Left renal cortex interstitium (tissue), 4 donors: ENCODE data around the gene ANP32A. TPM values are rescaled to one million over a fixed set of nuclear protein-coding genes. Genes with fewer than 3 reads are reported as not detected.

Experiments
- DNase-seq, 4 donors: peaks; one replicate each; pipeline ENCODE4 v3.0.0-alpha.2; 2013; ENCODE audit warnings: low read depth in 4 of 4, low spot score in 2 of 4, missing footprints in 1 of 4
- polyA plus RNA-seq, 4 donors: library from polyadenylated mRNA; unstranded; fragments of 120-200 nt; gene quantifications; one replicate each; pipeline ENCODE4 v1.2.1, GENCODE V29; 2013; ENCODE audit not compliant: insufficient read length in 4 of 4

Gene ANP32A
- polyA plus RNA-seq, 4 donors: 277 to 301 (median 286) TPM

DNA sequence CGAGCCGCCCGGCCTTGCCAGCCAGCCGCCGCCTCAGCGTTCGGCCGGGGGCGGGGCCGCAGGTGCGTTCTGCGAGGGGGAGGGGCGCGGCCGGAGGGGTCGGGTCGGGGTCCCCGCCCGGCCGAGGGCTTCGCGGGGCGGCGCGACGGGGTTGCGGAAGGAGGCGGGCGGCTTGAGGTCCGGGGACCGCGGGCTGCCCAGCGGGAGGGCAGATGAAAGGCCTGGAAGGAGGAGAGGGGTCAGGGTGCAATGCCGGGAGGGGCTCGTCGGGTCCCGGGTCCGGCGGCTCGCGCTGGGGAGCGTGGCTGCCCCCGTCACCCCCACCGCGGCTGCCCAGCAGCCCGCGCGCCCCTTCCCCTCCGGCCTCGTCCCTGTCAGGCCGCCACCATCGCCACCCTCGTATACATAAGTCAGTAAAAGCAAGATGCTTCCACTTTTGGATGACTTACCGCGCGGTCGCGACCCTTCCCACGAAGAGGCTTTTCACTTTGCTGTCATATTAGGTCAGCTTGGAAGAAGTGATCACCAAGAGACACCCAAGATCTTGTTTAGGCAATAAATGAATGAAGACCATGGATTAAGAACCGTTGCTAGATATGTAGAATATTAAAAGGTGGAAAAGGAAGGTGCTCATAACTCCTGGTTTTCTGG is 620 bp upstream of the ANP32A start:
- DNase-seq: no peak

DNA sequence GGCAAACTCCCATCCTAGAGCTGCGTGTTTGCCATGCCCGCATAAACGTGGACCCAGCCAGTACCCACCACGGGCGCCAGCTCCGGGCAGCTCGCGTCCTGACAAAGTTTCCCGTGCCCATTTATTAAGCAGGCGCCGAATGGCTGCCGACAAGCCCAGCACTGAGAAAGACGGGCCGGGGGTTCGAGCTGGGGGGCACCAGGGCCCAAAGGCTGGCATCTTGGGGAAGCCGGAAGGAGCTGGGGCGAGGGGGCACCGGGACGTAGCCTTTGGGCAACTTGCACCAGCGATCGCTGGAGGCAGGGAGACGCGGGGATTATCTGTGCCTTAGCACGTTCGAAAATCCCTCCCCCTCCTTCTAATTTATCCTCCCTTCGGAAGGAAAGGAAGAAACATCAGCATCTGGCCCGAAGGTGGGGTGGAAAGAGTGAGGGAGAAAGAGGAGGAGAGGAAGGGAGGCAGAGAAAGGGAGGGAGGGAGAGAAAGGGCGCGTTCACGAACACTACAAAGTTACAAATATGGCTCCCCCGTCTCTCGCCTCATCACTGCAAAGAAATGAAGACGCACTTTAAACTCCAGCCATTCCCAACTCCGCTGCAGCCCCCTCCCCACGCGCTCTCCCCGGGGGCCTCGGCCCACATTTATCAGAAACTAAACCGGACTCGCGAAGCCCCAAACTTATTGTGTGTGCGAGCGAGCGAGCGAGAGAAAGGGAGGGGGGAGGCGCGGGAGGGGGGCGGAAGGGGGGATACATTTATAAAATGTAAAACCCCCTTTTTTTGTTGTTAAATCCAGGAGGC is 1.0 kb downstream of the ANP32A start:
- peak in 3 of 4 donors; percentile 61 to 72 (median 68) for DNase-seq

DNA sequence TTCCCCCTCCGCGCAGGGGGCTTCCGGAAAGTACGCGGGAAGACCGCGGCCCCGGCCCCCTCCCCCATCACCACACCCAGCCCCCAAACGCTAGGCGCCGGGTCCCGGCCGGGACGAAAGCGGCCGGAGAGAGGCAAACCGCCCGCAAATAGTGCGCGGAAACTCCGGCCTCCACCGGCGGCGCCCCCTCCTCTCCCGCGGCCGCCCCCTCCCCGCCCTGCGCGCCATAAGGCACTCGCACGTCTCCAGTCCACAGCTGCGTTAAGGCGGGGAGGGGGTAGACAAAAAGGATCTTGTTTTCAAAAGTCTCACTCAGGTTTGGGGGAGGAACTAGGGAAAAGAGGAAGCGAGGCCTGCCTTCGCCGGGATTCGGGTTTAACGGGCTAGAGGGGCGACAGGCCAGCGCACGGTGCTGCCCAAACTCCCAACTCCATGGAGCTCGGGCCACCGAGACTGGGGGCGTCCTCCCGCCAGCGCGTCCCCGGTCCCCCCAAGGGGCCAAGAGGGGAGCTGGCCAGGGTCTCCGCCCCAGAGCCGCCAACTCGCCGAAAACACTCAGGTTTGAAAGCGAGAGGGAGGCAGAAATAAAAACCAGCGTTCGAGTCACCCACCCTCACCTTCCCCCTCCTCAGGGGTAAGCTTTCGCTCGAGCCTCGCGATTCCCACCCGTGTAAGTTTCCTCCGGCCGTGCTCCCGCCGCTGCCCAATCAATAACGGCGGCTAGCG is 1.8 kb downstream of the ANP32A start:
- peak in 2 of 4 donors; percentile 55 to 59 for DNase-seq

DNA sequence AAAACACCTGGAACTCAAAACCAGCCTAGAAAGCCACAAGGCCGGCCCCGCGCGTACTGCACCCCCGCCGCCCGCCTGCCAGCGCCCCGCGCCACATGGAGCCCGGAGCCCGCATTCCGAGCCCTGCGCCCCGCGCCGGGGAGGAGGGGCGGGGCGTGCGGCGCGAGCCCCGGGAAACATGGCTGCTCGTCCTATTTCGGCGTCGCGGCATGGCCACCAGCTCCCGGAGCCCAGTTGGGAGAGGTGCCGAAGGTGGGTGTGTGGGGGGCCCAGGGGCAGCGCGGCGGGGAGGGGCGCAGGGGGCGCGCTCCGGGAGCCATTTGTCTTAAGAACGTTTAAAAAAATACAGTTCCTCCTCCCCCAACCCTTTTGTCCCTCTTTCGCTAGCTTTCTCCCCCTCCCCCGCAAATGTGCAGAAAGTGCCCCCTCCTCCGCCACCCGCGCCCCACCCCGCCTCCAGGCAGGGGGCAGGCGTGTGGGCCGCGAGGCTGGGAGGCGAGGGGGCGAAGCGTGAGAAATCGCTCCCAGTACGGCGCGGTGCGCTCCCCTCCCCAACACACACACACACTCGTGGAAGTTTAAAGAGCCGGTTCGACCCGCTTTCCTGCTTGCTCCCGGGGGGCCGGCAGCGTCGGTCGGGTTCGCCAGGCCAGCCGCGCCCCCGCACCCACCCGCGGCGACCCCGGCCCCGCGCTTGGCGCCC is 2.5 kb downstream of the ANP32A start:
- DNase-seq: peak in 2 of 4 donors; percentile 55 to 65

DNA sequence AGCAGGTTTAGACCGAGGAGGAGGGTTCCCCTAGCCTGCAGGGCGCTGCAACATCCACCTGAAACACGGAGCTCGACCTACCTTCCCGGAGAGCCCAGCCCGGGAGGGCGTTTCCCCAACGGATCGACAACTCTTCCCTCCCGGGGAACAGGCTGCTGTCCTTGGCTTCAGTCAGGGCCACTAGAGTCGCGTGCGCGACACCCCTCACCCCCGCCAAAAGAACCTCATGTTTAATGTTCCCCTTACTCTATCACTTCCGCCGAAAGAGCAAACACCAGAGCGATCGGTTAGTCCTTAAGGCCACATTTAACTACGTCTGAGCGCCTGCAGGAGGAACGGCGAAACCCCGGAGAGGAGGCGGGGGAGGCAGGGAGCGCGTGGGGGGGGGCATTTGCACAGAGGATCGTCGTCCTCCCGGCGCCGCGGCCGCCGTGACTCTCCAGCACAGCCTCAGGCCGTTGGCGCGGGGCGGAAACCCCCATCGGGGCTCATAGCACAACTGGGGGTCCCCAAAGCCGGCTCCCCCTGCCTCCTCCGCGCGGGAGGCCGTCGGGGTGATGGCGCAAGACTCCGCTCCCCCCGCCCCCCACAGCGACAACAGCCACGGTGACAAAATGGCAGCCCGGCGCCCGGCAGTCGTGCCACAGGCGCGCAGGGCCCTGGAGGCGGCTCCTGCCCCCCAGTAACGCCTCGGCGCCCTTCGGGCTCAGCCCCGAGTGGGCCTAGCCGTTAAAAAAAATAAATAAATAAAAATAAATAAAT is 3.2 kb downstream of the ANP32A start:
- DNase-seq: peak; percentile 64 to 73 (median 68)

DNA sequence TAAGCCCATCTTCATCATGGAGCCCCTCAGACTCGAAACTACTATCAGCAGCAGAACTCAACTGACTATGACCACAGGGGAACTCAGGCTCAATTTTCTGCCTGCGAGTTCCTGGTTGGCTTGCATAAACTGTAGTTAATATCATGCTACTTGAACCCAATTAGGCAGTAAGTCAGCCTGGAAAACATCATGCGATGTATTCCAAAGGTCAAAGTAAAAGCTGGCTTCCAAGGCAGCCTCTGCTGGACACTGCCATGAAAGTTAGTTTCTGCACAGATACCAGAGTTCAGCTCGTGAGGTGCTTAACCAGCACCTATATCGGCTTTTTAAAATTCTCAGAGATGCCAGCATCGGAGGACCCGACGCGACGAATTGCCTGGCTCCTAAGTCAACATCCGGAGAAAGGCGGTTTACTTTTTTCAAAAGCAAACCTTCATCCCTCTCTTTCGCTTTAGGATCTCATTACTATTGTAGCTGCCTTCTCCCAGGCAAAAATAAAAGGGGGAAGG is 3.8 kb downstream of the ANP32A start:
- DNase-seq: peak in 1 of 4 donors; percentile 65

DNA sequence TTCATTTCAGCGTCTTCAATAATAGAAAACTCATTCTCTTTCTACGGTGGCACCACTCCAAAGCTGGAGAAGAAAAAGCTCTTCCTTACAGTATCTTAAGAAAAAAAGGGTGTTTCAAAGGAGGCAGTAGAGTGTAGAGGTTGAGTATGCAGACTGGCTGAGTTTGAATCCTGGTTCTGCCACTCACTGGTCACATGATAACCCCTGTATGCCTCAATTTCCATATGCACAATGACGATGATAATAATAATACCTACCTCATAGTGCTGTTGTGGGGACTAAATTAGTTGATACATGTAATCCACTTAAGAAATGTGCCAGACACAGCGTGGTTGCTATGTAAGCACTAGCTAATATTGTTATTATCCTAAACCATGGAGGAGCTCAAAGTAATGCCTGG is 4.5 kb downstream of the ANP32A start:
- DNase-seq: no peak

DNA sequence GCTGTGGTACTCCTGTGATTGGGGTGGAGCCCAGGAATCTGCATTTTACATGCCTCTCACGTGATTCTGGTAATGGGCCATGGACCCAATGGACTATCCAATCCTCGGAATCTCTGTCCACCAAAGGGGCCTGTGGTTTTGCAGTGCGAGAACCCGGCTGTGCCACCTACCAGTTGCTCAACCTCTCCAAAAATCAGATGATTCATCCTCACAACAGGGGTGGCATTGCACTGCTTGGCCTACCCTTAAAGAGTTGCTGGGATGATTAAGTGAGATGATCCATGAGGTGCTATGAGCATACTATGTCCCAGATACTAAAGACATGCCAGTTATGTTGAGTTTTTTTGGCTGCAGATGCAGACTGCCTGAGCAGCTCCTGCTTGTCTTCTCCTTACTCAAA is 5.1 kb downstream of the ANP32A start:
- no peak for DNase-seq

DNA sequence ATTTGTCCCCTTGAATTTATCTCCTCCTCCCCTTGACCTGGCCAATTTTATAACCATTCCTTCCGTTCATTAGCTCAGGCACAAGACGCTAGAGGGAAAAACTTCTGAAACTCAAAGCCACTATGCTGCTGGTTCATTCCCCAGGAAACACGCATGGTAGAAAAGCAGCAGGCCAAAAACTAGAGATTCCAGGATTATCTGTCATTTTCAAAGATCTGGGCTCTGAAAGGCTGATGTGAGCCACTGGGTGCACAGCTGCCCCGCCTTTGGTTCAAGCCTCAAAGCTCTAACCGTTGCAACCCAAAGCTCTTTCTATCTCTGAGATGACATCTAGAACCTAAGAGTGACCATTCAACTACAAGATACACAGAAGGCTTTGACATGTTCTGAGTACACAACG is 6.1 kb downstream of the ANP32A start:
- DNase-seq: no peak

DNA sequence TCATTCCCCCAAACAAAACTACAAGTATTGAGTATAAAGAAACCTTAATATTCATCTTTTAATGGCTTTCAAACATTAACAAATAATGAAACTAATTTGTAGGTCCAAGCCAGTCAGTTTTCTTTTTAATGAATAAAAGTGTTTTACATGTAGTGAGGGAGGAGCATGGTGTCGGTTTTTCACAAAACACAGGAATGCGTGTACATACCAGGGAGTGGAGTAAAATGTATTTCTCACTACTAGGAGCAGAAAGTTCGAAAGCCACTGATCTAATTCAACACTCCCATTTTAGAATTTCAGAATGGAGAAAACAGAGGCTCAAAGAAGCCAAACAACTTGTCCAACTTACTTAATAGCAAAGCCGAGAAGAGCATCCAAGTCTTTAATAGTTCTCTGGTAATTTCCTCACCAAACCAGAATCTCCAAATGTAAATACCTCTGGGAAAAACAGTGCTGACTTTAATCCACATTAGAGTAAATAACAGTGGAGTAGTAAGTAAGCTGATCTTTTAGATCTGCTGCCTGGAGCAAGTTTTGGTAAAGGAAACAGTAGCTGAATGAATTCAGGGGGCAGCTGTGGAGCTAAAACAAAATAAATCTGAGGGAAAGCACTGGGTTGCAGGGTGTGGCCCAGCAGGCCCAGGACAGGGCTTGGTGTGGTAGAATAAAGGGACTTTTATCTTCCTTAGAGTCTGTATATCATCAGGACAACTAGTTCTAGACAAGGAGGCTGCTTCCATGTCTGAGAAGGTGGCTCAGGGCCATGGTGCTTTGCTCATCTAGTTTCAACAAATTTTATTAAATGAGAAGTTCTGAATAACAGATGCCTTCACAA is 7.9 kb downstream of the ANP32A start:
- DNase-seq: no peak

DNA sequence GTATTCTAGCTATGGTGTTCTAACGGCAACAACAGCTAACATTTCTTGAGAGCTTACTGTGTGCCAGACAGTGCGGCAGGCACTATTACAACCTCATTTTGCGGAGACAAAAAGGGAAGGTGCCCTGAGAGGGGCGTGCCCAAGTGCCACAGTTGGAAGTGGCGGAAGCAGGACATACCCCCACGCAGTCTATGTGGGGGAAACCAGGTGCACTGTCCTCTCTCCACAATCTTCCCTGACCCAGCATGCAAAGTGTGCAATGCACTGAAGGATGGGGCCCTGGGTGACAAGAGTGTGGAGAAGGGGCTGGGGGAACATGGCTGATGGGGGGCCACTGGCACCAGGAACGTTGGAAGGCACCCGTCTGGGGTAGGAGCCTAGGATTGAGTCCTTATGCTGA is 8.6 kb downstream of the ANP32A start:
- no peak for DNase-seq

DNA sequence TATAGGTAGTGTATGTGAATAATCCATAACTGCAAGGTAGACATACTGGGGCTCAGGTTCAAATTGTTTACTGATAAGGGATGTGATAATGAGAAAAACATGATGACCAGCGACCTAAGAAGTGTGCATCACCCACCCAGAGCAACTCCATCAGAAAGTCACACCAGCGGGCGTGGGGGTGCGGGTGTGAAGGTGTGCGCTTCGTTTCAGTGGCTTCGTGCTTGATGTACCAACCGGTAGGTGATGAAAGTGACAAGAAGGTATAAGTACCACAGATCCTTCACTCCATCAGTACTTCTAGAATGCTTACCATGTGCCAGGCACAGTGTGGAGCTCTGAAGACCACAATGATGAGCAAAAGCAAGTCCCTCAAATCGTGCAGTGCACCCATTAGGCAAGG is 11.2 kb downstream of the ANP32A start:
- no peak for DNase-seq

DNA sequence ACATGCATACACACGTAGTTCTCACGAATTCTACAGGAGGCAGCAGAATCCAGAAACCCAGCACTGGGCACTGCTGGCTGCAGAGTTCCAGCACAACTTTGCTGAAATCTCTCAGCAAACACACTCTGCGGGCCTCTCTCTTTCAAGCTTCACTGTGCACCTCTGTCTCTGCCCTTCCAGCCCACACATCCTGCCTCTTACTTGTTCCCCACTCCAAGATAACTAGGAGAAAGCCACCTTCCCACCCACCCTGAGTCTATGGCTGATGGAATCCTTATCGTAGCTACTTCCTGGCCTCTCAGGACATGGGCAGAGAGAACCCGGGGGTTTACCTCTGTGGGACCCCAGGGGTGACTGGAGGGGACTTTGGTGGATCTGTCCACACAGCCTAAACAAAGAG is 11.9 kb downstream of the ANP32A start:
- no peak for DNase-seq

DNA sequence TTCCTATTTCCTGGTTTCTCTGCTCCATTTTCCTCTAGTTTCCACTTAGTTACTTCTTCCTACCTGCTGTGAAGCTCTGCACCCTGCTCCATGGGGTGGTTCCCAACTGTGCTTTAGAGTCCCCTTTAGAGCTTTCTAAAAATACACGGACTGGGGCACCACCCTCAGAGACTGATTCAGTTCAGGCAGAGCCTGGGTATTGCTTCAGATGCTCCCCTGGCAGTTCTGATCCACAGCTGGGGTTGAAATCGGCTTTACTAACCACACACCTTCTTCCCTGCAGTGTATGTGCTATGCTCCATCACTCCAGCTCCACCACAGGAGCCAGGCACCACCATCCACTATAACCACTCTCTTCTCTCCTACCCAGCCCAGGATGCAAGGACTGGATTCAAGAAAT is 12.6 kb downstream of the ANP32A start:
- no peak for DNase-seq

DNA sequence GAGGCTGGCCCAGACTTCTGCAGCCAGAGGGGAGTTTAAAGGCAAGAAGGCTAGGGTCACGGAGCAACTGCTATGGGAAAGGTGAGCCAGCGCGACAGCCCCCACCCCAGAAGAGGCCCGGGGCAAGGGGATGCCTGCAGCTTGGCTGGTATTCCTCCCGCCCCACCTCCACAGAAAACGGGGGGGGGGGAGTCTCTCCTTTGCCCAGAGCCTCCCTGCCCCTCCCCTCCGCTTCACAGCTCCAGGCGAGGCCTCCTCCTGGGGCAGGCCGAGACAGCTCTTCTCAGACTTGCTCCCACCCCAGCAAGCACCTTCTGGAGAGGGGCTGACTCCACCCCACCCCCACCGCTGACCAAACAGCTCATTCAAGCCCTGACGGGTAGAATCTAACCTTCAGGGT is 13.4 kb downstream of the ANP32A start:
- no peak for DNase-seq

DNA sequence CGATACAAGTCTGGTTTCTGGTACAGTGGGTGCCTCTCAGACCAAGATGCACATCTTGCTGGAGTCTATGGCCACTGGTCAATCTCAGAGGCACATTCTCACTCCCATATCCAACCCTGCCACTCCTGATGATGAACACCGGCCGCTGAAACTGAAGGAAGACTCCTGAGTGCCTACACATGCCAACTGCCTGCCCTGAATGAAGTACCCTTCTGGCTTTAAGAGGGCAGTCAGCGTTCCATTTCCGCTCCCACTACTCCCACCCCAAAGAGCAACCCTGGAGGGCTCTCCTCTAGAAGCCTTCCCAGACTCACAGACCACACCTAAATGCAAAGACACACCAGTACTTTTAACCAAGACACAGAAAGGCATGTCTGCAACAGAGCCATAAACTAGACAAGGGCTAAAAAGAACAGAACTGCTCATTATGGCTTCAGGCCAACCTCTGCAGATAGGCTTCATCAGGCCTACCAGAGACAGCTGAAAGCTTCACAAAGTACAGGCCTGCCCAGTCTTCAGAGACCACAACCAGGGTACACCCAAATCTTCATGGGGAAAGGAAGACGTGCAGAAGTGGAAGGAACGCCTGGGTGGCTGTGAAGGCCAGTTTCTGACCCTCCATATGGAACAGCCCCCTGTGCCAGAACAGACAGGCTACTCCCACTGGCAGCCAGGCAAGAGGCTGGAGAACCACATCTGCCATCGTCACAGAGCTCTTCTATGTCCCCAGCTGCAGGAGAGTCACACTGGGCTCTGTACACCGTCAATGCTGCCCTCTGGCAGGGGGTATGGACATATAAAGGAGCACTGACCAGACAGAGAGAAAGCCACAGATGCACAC is 14.3 kb downstream of the ANP32A start:
- DNase-seq: no peak

DNA sequence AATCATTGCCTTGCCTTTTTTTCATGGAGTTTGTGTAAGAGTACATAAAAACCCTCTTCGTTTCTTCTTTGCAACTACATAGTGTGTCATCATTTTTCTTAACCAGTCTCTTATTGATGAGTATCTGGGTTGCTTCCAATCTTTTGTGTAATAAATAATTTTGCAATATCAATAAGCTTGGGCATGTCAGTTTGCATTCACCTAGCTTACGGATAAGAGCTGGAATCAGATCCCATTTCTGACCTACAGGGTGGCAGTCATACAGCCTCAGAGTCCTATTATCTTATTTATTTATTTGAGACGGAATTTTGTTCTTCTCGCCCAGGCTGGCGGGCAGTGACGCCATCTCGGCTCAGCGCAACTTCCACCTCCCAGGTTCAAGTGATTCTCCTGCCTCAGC is 18.3 kb downstream of the ANP32A start:
- no peak for DNase-seq

DNA sequence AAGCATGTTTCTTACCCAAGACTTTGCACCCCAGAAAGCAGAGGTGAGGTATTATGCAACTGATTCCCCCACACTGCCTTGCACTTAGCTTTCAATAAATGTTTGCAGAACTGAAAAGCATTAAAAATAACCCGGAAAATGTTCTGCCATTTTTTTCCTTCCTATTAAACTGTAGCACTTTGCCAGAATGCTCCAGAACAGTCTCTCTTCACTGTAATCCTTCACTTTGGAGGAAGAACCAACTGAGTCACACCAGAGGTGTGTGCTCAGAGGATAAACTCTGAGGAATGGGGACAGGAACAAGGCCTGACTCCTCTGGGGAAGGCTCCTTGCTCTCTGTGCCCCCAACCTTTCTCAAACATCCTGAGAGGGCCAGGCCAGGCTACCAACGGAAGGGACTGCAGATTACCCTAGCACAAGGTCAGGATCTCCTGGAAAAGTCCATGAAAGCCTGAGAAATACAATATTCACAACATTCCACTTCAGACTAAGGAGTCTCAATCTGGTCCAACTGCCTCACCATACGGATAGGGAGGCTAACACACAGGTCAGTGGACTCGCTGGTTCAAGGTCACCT is 19.0 kb downstream of the ANP32A start:
- DNase-seq: no peak
